Measurements from ENCODE around the gene CEMIP2. TPM values are rescaled to one million over a fixed set of nuclear protein-coding genes. Genes with fewer than 3 reads are reported as not detected.
A peak's percentile ranks its signal among the peaks of the same experiment; 100 is the strongest.

Gene CEMIP2, protein sequence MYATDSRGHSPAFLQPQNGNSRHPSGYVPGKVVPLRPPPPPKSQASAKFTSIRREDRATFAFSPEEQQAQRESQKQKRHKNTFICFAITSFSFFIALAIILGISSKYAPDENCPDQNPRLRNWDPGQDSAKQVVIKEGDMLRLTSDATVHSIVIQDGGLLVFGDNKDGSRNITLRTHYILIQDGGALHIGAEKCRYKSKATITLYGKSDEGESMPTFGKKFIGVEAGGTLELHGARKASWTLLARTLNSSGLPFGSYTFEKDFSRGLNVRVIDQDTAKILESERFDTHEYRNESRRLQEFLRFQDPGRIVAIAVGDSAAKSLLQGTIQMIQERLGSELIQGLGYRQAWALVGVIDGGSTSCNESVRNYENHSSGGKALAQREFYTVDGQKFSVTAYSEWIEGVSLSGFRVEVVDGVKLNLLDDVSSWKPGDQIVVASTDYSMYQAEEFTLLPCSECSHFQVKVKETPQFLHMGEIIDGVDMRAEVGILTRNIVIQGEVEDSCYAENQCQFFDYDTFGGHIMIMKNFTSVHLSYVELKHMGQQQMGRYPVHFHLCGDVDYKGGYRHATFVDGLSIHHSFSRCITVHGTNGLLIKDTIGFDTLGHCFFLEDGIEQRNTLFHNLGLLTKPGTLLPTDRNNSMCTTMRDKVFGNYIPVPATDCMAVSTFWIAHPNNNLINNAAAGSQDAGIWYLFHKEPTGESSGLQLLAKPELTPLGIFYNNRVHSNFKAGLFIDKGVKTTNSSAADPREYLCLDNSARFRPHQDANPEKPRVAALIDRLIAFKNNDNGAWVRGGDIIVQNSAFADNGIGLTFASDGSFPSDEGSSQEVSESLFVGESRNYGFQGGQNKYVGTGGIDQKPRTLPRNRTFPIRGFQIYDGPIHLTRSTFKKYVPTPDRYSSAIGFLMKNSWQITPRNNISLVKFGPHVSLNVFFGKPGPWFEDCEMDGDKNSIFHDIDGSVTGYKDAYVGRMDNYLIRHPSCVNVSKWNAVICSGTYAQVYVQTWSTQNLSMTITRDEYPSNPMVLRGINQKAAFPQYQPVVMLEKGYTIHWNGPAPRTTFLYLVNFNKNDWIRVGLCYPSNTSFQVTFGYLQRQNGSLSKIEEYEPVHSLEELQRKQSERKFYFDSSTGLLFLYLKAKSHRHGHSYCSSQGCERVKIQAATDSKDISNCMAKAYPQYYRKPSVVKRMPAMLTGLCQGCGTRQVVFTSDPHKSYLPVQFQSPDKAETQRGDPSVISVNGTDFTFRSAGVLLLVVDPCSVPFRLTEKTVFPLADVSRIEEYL (N-terminal part only)
- 48.1 TPM for polyA plus RNA-seq (2013, experiment 1 of 2)
- polyA plus RNA-seq (2013, experiment 2 of 2) = 48.6 TPM

- peak; percentile 94 for DNase-seq
- no peaks in the 10 kb centered on the region for H3K36me3 ChIP-seq (ENCODE audit: control insufficient read depth, insufficient read depth, low read length)
- peaks cover 6% of the 10 kb centered on the region for H3K79me1 ChIP-seq (ENCODE audit: low read length)
- no CpG with 5 or more reads among the region's 86 CpGs for WGBS (ENCODE audit: extremely low coverage, insufficient coverage, low lambda C conversion rate)
- peak within 1 kb of the TSS; percentile 70 for H2BK5ac ChIP-seq (ENCODE audit: low read length)
- peak within 1 kb of the TSS; percentile 71 for H3K9ac ChIP-seq (ENCODE audit: low read length)
- H2BK120ac ChIP-seq (ENCODE audit: low read depth, low read length) = no peak within 1 kb of the TSS
- peaks cover 39% of the 10 kb centered on the region for H3K79me2 ChIP-seq (ENCODE audit: control insufficient read depth, insufficient read depth, low read length)
- H3K4me2 ChIP-seq (ENCODE audit: low read length) = peak within 1 kb of the TSS; percentile 100
- H3K4ac ChIP-seq (ENCODE audit: low read depth, low read length) = no peak within 1 kb of the TSS
- H3K56ac ChIP-seq (ENCODE audit: low read length) = peak within 1 kb of the TSS; percentile 93
- no peaks in the 10 kb centered on the region for H3K27me3 ChIP-seq (ENCODE audit: insufficient read depth, low read length, poor library complexity)
- H3K23ac ChIP-seq (ENCODE audit: low read length) = no peak within 1 kb of the TSS
- no peak within 1 kb of the TSS for H2AK5ac ChIP-seq (ENCODE audit: low read length)
- H3K27ac ChIP-seq (ENCODE audit: low read depth, low read length) = peak within 1 kb of the TSS; percentile 96
- peak within 1 kb of the TSS; percentile 58 for H3K4me3 ChIP-seq (ENCODE audit: low read length)
- no peak within 1 kb of the TSS for H2BK15ac ChIP-seq (replicated peaks; ENCODE audit: low read depth)
- H4K5ac ChIP-seq (ENCODE audit: low read length) = no peak within 1 kb of the TSS
- peaks cover 8% of the 10 kb centered on the region for H3K4me1 ChIP-seq (ENCODE audit: control insufficient read depth, low read depth, low read length)
- peak within 1 kb of the TSS; percentile 65 for H3K18ac ChIP-seq (ENCODE audit: low read length)
- no peak within 1 kb of the TSS for H4K8ac ChIP-seq (ENCODE audit: low read depth, low read length)
These were observed at the start of gene CEMIP2 for GRCh38 chr9:71768388-71769174. CEMIP2 (minus strand) TSS chr9:71768513; CDS start chr9:71750373, 18,140 bp downstream.

- no peaks in the 10 kb centered on the region for H3K4me1 ChIP-seq (ENCODE audit: control insufficient read depth, low read depth, low read length)
- no peak overlapping the region for H2BK120ac ChIP-seq (ENCODE audit: low read depth, low read length)
- no peak overlapping the region for H3K23ac ChIP-seq (ENCODE audit: low read length)
- no peak overlapping the region for H2AK5ac ChIP-seq (ENCODE audit: low read length)
- no peaks in the 10 kb centered on the region for H3K79me2 ChIP-seq (ENCODE audit: control insufficient read depth, insufficient read depth, low read length)
- no peak overlapping the region for H3K4me2 ChIP-seq (ENCODE audit: low read length)
- no peak overlapping the region for H3K4ac ChIP-seq (ENCODE audit: low read depth, low read length)
- no peak overlapping the region for H4K5ac ChIP-seq (ENCODE audit: low read length)
- no peak overlapping the region for H4K8ac ChIP-seq (ENCODE audit: low read depth, low read length)
- H3K18ac ChIP-seq (ENCODE audit: low read length) = no peak overlapping the region
- no peak overlapping the region for H3K27ac ChIP-seq (ENCODE audit: low read depth, low read length)
- no peaks in the 10 kb centered on the region for H3K27me3 ChIP-seq (ENCODE audit: insufficient read depth, low read length, poor library complexity)
- no peak overlapping the region for H3K9ac ChIP-seq (ENCODE audit: low read length)
- no CpG with 5 or more reads among the region's 9 CpGs for WGBS (ENCODE audit: extremely low coverage, insufficient coverage, low lambda C conversion rate)
- H3K79me1 ChIP-seq (ENCODE audit: low read length) = no peaks in the 10 kb centered on the region
- H2BK15ac ChIP-seq (replicated peaks; ENCODE audit: low read depth) = no peak overlapping the region
- no peaks in the 10 kb centered on the region for H3K36me3 ChIP-seq (ENCODE audit: control insufficient read depth, insufficient read depth, low read length)
- no peak overlapping the region for H3K56ac ChIP-seq (ENCODE audit: low read length)
- no peak for DNase-seq
- no peak overlapping the region for H3K4me3 ChIP-seq (ENCODE audit: low read length)
- no peak overlapping the region for H2BK5ac ChIP-seq (ENCODE audit: low read length)
These were observed 48.7 kb upstream of the CEMIP2 start for GRCh38 chr9:71816916-71817451.

DNA sequence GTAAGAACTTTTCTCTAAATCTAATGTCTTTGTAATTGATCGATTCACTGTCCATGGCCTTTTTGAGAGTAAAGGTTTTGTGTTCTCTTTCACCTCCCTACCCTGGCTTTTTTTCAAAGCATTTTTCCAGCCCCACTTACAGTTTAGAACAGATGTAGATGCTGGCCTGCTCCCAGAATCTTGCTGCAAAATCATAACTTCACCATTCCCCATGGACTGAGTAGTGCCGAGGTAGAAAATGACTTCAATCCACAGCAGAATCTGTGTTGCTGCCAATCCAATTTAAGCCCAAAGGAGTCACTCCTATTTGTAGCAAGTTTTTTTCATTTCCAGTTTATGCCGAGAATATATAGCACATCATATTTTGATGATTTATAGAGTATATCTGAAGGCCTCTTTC lies 46.5 kb upstream of the CEMIP2 start:
- H3K36me3 ChIP-seq (ENCODE audit: control insufficient read depth, insufficient read depth, low read length) = no peaks in the 10 kb centered on the region
- no peak overlapping the region for H3K27ac ChIP-seq (ENCODE audit: low read depth, low read length)
- no peak overlapping the region for H4K5ac ChIP-seq (ENCODE audit: low read length)
- H3K4ac ChIP-seq (ENCODE audit: low read depth, low read length) = no peak overlapping the region
- H3K27me3 ChIP-seq (ENCODE audit: insufficient read depth, low read length, poor library complexity) = no peaks in the 10 kb centered on the region
- H3K4me2 ChIP-seq (ENCODE audit: low read length) = no peak overlapping the region
- H3K79me2 ChIP-seq (ENCODE audit: control insufficient read depth, insufficient read depth, low read length) = no peaks in the 10 kb centered on the region
- no peaks in the 10 kb centered on the region for H3K79me1 ChIP-seq (ENCODE audit: low read length)
- H3K18ac ChIP-seq (ENCODE audit: low read length) = no peak overlapping the region
- no CpG with 5 or more reads among the region's 3 CpGs for WGBS (ENCODE audit: extremely low coverage, insufficient coverage, low lambda C conversion rate)
- no peak overlapping the region for H4K8ac ChIP-seq (ENCODE audit: low read depth, low read length)
- H3K4me3 ChIP-seq (ENCODE audit: low read length) = no peak overlapping the region
- DNase-seq = no peak
- no peak overlapping the region for H3K9ac ChIP-seq (ENCODE audit: low read length)
- no peak overlapping the region for H2BK15ac ChIP-seq (replicated peaks; ENCODE audit: low read depth)
- no peak overlapping the region for H2BK5ac ChIP-seq (ENCODE audit: low read length)
- H3K23ac ChIP-seq (ENCODE audit: low read length) = no peak overlapping the region
- H3K4me1 ChIP-seq (ENCODE audit: control insufficient read depth, low read depth, low read length) = no peaks in the 10 kb centered on the region
- no peak overlapping the region for H2BK120ac ChIP-seq (ENCODE audit: low read depth, low read length)
- H3K56ac ChIP-seq (ENCODE audit: low read length) = no peak overlapping the region
- H2AK5ac ChIP-seq (ENCODE audit: low read length) = no peak overlapping the region

DNA sequence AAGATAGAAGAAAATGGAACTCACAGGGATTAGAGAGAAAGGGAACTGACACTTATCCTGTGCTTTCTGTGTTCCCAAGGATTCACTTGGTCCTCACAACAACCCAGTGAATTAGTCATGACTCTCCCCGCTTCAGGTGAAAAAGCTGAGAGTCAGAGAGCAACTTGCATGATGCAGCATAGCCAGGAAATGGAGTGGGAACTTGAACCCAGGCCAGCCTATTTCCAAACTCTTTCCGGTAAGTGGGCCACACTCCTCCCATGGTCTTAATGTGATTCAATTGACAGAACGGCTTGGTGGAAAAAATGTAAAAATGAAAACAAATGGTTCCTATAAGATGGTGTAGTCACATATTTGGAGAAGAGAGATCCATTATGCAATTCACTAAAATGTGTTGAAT lies 45.9 kb upstream of the CEMIP2 start:
- Histone ChIP-seq H2AK5ac (ENCODE audit: low read length) (no peak overlapping the region), H3K36me3 (ENCODE audit: control insufficient read depth, insufficient read depth, low read length) (no peaks in the 10 kb centered on the region), H3K79me1 (ENCODE audit: low read length) (no peaks in the 10 kb centered on the region), H4K5ac (ENCODE audit: low read length) (no peak overlapping the region), H2BK15ac (replicated peaks; ENCODE audit: low read depth) (no peak overlapping the region), H2BK5ac (ENCODE audit: low read length) (no peak overlapping the region), H3K18ac (ENCODE audit: low read length) (no peak overlapping the region), H3K9ac (ENCODE audit: low read length) (no peak overlapping the region), H4K8ac (ENCODE audit: low read depth, low read length) (no peak overlapping the region), H3K27me3 (ENCODE audit: insufficient read depth, low read length, poor library complexity) (no peaks in the 10 kb centered on the region), H3K4ac (ENCODE audit: low read depth, low read length) (no peak overlapping the region), H3K23ac (ENCODE audit: low read length) (no peak overlapping the region), H3K79me2 (ENCODE audit: control insufficient read depth, insufficient read depth, low read length) (no peaks in the 10 kb centered on the region), H3K4me3 (ENCODE audit: low read length) (no peak overlapping the region), H2BK120ac (ENCODE audit: low read depth, low read length) (no peak overlapping the region), H3K56ac (ENCODE audit: low read length) (no peak overlapping the region), H3K4me1 (ENCODE audit: control insufficient read depth, low read depth, low read length) (no peaks in the 10 kb centered on the region), H3K27ac (ENCODE audit: low read depth, low read length) (no peak overlapping the region), H3K4me2 (ENCODE audit: low read length) (no peak overlapping the region)
- WGBS (ENCODE audit: extremely low coverage, insufficient coverage, low lambda C conversion rate) = no CpG with 5 or more reads among the region's 3 CpGs
- DNase-seq = no peak

DNA sequence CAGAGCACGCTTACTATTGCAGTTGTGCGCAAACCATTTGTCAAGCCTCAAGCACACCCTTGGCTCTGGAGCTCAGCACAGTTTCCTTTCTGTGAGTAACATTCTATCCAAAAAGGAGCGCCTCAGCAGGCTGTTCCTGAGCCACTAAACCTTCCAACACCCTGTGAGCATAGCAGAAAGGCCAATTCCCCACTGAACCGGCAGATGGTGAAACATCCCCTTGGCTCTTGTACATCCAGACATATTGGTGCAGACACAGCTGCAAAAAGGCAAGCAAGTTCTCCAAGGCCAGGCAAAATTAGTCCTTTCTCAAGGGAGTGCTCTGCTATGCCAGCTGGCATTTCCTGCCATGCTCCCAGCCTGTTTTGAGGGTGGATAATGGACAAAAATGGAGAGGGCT lies 44.1 kb upstream of the CEMIP2 start:
- no peak overlapping the region for H3K18ac ChIP-seq (ENCODE audit: low read length)
- H3K9ac ChIP-seq (ENCODE audit: low read length) = no peak overlapping the region
- no peak overlapping the region for H3K23ac ChIP-seq (ENCODE audit: low read length)
- H4K8ac ChIP-seq (ENCODE audit: low read depth, low read length) = no peak overlapping the region
- no peaks in the 10 kb centered on the region for H3K4me1 ChIP-seq (ENCODE audit: control insufficient read depth, low read depth, low read length)
- H2BK120ac ChIP-seq (ENCODE audit: low read depth, low read length) = no peak overlapping the region
- no peak overlapping the region for H2BK15ac ChIP-seq (replicated peaks; ENCODE audit: low read depth)
- no peak overlapping the region for H4K5ac ChIP-seq (ENCODE audit: low read length)
- H3K79me2 ChIP-seq (ENCODE audit: control insufficient read depth, insufficient read depth, low read length) = no peaks in the 10 kb centered on the region
- H3K36me3 ChIP-seq (ENCODE audit: control insufficient read depth, insufficient read depth, low read length) = no peaks in the 10 kb centered on the region
- no peak for DNase-seq
- H3K27me3 ChIP-seq (ENCODE audit: insufficient read depth, low read length, poor library complexity) = no peaks in the 10 kb centered on the region
- no peak overlapping the region for H3K4me3 ChIP-seq (ENCODE audit: low read length)
- H2BK5ac ChIP-seq (ENCODE audit: low read length) = no peak overlapping the region
- no peaks in the 10 kb centered on the region for H3K79me1 ChIP-seq (ENCODE audit: low read length)
- no peak overlapping the region for H3K4me2 ChIP-seq (ENCODE audit: low read length)
- no peak overlapping the region for H3K4ac ChIP-seq (ENCODE audit: low read depth, low read length)
- no CpG with 5 or more reads among the region's 4 CpGs for WGBS (ENCODE audit: extremely low coverage, insufficient coverage, low lambda C conversion rate)
- no peak overlapping the region for H2AK5ac ChIP-seq (ENCODE audit: low read length)
- no peak overlapping the region for H3K27ac ChIP-seq (ENCODE audit: low read depth, low read length)
- H3K56ac ChIP-seq (ENCODE audit: low read length) = no peak overlapping the region
